Fibroblast of pulmonary artery (primary cell): ENCODE measurements around the gene POU2F1.
A peak's percentile ranks its signal among the peaks of the same experiment; 100 is the strongest.

ENCODE experiments used
- DNase-seq: peaks from one replicate; pipeline ENCODE4 v3.0.0-alpha.2; 2010; ENCODE audit warnings: low read depth
- H3K4me3 ChIP-seq: replicated peaks from 2 replicates; pipeline ENCODE4 v1.5.1; 2011; ENCODE audit warnings: low read depth, mild to moderate bottlenecking, control low read depth, low read length, moderate library complexity
- TF ChIP-seq, protein P1 (sequence below): IDR thresholded peaks from 2 replicates; pipeline ENCODE4 v1.5.1; 2011; ENCODE audit warnings: mild to moderate bottlenecking, control low read depth, low read length, inconsistent platforms; ENCODE audit errors: missing control alignments

POU2F1 gene

DNA sequence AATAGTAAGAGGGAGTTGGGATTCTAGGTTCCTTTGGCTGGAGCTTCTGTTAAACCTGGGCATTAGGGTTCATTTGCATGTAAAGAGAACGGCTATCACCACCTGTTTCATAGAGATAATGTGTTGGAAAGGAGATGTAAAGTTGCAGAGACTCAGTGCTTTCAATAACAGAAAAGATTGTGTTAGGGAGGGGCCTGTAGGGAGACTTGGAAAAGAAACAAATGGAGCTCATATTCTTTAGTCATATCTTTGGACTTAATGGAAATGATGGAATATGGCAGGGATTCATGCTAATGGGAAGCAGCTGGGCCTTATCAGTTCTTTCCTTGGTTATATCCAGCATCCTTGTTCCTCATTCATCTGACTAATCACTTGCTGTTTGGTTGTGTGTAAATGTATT lies 152.7 kb downstream of the POU2F1 start:
- TF ChIP-seq, protein P1, sequence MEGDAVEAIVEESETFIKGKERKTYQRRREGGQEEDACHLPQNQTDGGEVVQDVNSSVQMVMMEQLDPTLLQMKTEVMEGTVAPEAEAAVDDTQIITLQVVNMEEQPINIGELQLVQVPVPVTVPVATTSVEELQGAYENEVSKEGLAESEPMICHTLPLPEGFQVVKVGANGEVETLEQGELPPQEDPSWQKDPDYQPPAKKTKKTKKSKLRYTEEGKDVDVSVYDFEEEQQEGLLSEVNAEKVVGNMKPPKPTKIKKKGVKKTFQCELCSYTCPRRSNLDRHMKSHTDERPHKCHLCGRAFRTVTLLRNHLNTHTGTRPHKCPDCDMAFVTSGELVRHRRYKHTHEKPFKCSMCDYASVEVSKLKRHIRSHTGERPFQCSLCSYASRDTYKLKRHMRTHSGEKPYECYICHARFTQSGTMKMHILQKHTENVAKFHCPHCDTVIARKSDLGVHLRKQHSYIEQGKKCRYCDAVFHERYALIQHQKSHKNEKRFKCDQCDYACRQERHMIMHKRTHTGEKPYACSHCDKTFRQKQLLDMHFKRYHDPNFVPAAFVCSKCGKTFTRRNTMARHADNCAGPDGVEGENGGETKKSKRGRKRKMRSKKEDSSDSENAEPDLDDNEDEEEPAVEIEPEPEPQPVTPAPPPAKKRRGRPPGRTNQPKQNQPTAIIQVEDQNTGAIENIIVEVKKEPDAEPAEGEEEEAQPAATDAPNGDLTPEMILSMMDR, result no peak
- H3K4me3 ChIP-seq, result no peak overlapping the region
- DNase-seq, result peak; percentile 40

DNA sequence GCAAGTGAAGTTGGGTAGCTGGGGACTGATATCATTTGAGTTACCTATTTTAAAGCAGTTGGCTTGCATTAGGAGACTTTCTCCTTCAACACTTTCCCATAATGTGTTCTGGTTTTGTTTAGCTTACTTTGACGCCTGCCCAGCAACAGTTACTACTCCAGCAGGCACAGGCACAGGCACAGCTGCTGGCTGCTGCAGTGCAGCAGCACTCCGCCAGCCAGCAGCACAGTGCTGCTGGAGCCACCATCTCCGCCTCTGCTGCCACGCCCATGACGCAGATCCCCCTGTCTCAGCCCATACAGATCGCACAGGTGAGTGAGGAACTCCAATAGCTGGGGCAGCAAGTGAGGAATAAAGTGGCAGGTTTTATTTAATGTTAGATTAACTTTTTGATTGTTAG lies 153.3 kb downstream of the POU2F1 start:
- TF ChIP-seq, protein P1, result no peak
- no peak for DNase-seq
- H3K4me3 ChIP-seq, result no peak overlapping the region

DNA sequence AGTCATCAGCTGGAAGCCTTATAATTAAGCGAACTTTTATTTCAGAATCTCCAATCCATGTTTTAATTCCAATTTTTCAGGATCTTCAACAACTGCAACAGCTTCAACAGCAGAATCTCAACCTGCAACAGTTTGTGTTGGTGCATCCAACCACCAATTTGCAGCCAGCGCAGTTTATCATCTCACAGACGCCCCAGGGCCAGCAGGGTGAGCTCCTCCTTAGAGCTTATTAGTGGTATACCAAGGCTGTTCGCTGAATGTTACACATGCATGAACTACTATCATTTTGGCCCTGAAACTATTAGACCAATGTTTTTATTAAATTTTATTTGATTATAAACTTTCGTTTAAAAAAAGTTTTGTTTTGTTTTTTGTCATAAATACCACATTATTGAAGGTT lies 155.3 kb downstream of the POU2F1 start:
- TF ChIP-seq, protein P1, result no peak
- H3K4me3 ChIP-seq, result no peak overlapping the region
- DNase-seq, result no peak

DNA sequence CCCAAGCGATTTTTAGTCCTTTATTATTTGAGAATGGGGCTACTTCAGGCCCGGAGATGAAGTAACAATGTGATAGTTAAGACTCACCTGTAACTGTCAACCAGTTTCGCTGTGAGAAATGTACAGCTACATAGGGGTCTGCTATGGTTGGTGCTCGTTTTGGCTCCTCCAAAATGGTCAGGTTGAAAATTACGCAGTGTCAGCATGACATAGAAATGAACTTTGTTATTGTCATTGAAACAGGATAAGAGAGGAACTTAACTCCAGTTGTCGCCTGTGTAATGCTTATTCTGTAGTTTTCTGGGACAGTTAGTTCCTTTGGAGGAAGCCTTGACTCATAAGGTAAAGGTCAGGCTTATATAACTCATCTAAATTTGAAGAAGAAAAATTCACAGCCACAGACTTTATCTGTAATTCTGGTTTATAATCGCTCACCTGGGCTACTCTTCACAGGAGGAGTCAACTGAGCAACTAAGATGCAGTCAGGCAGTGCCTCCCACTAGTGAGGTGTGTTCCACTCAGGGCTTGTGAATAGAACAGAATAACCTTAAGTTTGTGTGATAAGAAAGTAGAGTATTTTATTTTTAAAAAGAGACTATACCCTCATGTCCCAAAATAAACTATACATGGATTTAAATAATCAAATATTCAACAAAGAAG lies 166.7 kb downstream of the POU2F1 start:
- DNase-seq, result no peak
- no peak overlapping the region for H3K4me3 ChIP-seq
- TF ChIP-seq, protein P1, result no peak

DNA sequence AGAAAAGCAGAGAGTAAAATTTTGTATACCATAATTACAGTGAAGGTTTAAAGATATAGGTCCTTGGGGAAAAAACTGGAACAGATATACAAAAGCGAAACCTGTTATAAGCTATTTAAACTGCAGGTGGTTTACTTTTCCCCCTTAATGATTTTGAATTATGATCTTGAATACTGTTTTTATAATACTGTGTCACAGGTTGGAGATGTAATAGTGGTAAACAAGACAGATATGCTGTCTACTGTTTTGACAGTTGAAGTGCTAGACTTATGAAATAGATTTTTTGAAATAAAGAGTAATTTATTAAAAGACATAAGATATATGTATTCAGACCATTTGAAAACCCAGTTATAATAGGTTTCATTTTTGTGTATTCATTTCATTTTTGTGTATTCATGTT lies 168.3 kb downstream of the POU2F1 start:
- TF ChIP-seq, protein P1, result no peak
- DNase-seq, result no peak
- H3K4me3 ChIP-seq, result no peak overlapping the region

DNA sequence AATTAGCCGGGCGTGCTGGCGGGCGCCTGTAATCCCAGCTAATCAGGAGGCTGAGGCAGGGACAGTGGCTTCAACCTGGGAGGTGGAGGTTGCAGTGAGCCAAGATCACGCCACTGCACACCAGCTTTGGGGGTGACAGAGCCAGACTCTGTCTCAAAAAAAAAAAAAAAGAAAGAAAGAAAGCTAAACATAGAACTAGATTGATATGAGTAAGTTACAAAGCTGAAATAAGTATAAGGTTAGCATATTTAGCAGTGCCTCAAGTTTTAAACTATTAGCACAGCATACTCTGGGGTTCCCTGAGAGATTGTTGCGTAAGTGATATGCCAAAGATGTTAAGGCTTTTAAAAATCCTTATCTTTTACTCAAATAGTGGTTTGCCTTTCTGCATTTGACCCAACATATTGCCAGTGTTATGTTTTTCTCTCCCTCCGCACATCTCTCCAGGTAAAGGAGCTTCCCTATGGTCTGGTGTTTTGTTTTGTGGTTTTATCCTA lies 171.6 kb downstream of the POU2F1 start:
- TF ChIP-seq, protein P1, result no peak

More for the DNA sequence above, 171.6 kb downstream of the POU2F1 start:
- no peak overlapping the region for H3K4me3 ChIP-seq
- no peak for DNase-seq
